Measurements from ENCODE around the gene MFN2. TPM values are rescaled to one million over a fixed set of nuclear protein-coding genes. Genes with fewer than 3 reads are reported as not detected.

Gene MFN2
- total RNA-seq, 4 donors from 2014 or later, result 72.1 to 92.8 (median 75.6) TPM

- 62% methylated on average over 18 of the region's 18 CpGs; no CpG with 5 or more reads in 1 of the 2 donors for WGBS, 2 donors (ENCODE audit: low coverage in 1 of 2)
- Histone ChIP-seq H3K36me3 (no peaks in the 10 kb centered on the region), H3K27ac (no peak overlapping the region), H3K4me3 (no peak overlapping the region), H3K9me3 (no peaks in the 10 kb centered on the region), H3K4me1 (peaks cover 0 to 8% (median 5%) of the 10 kb centered on the region in 4 donors), H3K27me3 (peaks cover 17% of the 10 kb centered on the region)
- in situ Hi-C loops (cut with MboI; ENCODE audit: low pct_ligation_motif_present in 1 of 4, low pct_unique_long_range_greater_than_20kb in 1 of 4, low sequenced_read_pairs in 3 of 4) (no loop called here), intact Hi-C loops (cut with DNase I; ENCODE audit: low total_unique reads) (no loop called here)
- DNase-seq, result no peak
- TF ChIP-seq POLR2A (IDR thresholded peaks at IDR 0.05), result no peak
- no peak for TF ChIP-seq POLR2AphosphoS5 (IDR thresholded peaks at IDR 0.05)
- no peak for TF ChIP-seq EP300 (IDR thresholded peaks at IDR 0.05; ENCODE audit: low read depth)
- no peak for TF ChIP-seq CTCF (IDR thresholded peaks at IDR 0.05)
Measured at GRCh38 chr1:12047120-12047876, 67.1 kb downstream of the MFN2 start.

- H3K4me1 ChIP-seq, result peaks cover 0 to 12% (median 5%) of the 10 kb centered on the region in 4 donors
- TF ChIP-seq POLR2A (IDR thresholded peaks at IDR 0.05), result no peak
- TF ChIP-seq POLR2AphosphoS5 (IDR thresholded peaks at IDR 0.05), result no peak
- no peak for TF ChIP-seq EP300 (IDR thresholded peaks at IDR 0.05; ENCODE audit: low read depth)
- no peak for TF ChIP-seq CTCF (IDR thresholded peaks at IDR 0.05)
- in situ Hi-C loops (cut with MboI; ENCODE audit: low pct_ligation_motif_present in 1 of 4, low pct_unique_long_range_greater_than_20kb in 1 of 4, low sequenced_read_pairs in 3 of 4) (no loop called here), intact Hi-C loops (cut with DNase I; ENCODE audit: low total_unique reads) (no loop called here)
- H3K27ac ChIP-seq, result no peak overlapping the region
- no peaks in the 10 kb centered on the region for H3K36me3 ChIP-seq
- no peaks in the 10 kb centered on the region for H3K9me3 ChIP-seq
- H3K27me3 ChIP-seq, result peaks cover 17% of the 10 kb centered on the region
- no peak for DNase-seq
- no peak overlapping the region for H3K4me3 ChIP-seq
- WGBS, 2 donors (ENCODE audit: low coverage in 1 of 2), result 38 to 66% methylated on average over 2 of the region's 2 CpGs
Measured at GRCh38 chr1:12048372-12048771, 68.1 kb downstream of the MFN2 start.

GRCh38 chr1:12049616-12050015, 69.4 kb downstream of the MFN2 start:
- no peaks in the 10 kb centered on the region for H3K36me3 ChIP-seq
- no peak for DNase-seq
- no peaks in the 10 kb centered on the region for H3K9me3 ChIP-seq
- 50 to 61% methylated on average over 2 to 4 of the region's 4 CpGs for WGBS, 2 donors (ENCODE audit: low coverage in 1 of 2)
- intact Hi-C loops (cut with DNase I; ENCODE audit: low total_unique reads), result no loop called here
- in situ Hi-C loops (cut with MboI; ENCODE audit: low pct_ligation_motif_present in 1 of 4, low pct_unique_long_range_greater_than_20kb in 1 of 4, low sequenced_read_pairs in 3 of 4), result no loop called here
- peaks cover 17% of the 10 kb centered on the region for H3K27me3 ChIP-seq
- no peak overlapping the region for H3K27ac ChIP-seq
- no peak overlapping the region for H3K4me3 ChIP-seq
- no peak for TF ChIP-seq CTCF (IDR thresholded peaks at IDR 0.05)
- no peak for TF ChIP-seq POLR2A (IDR thresholded peaks at IDR 0.05)
- TF ChIP-seq POLR2AphosphoS5 (IDR thresholded peaks at IDR 0.05), result no peak
- no peak for TF ChIP-seq EP300 (IDR thresholded peaks at IDR 0.05; ENCODE audit: low read depth)
- H3K4me1 ChIP-seq, result peaks cover 0 to 12% (median 5%) of the 10 kb centered on the region in 4 donors

- no peak overlapping the region for H3K27ac ChIP-seq
- 90% methylated on average over 1 of the region's 1 CpG; no CpG with 5 or more reads in 1 of the 2 donors for WGBS, 2 donors (ENCODE audit: low coverage in 1 of 2)
Measured at GRCh38 chr1:12051361-12051760, 71.1 kb downstream of the MFN2 start.

More at GRCh38 chr1:12051361-12051760, 71.1 kb downstream of the MFN2 start:
- Histone ChIP-seq H3K9me3 (no peaks in the 10 kb centered on the region), H3K27me3 (peaks cover 17% of the 10 kb centered on the region), H3K4me1 (peaks cover 0 to 12% (median 5%) of the 10 kb centered on the region in 4 donors), H3K4me3 (no peak overlapping the region), H3K36me3 (no peaks in the 10 kb centered on the region)
- TF ChIP-seq EP300 (IDR thresholded peaks at IDR 0.05; ENCODE audit: low read depth), result no peak
- TF ChIP-seq CTCF (IDR thresholded peaks at IDR 0.05), result no peak
- TF ChIP-seq POLR2AphosphoS5 (IDR thresholded peaks at IDR 0.05), result no peak
- no peak for TF ChIP-seq POLR2A (IDR thresholded peaks at IDR 0.05)
- in situ Hi-C loops (cut with MboI; ENCODE audit: low pct_ligation_motif_present in 1 of 4, low pct_unique_long_range_greater_than_20kb in 1 of 4, low sequenced_read_pairs in 3 of 4), result no loop called here
- intact Hi-C loops (cut with DNase I; ENCODE audit: low total_unique reads), result no loop called here
- no peak for DNase-seq

Data from transverse colon (tissue), 4 donors.